GM18858 (cell line): ENCODE results near the gene GAL3ST1.
"Not testable (repeated sequence)": the region's sequence is repeated elsewhere in the genome, so short reads cannot be mapped to it uniquely, and the experiment has no call there.

ENCODE experiments used
- ATAC-seq: cut with Tn5 transposase; IDR thresholded peaks from one replicate; pipeline ENCODE4 v1.9.1; 2021; ENCODE audit not compliant: unreplicated experiment

GAL3ST1 gene

GRCh38 chr22:30574095-30574981, at the start of gene GAL3ST1:
GAL3ST1 (minus strand) TSS chr22:30574665; CDS start chr22:30557392, 17,273 bp downstream.
- ATAC-seq, result no peak

DNA sequence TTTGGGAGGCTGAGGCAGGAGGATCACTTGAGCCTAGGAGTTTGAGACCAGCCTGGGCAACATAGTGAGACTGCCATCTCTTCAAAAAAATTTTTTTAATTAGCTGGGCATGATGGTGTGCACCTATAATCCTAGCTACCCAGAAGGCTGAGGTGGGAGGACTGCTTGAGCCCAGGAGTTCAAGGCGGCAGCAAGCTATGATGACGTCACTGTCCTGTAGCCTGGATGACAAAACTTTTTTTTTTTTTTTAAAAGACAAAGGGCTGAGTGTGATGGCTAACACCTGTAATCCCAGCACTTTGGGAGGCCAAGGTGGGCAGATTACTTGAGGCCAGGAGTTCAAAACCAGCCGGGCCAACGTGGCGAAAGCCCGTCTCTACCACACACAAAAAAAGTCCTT, 45.4 kb upstream of the GAL3ST1 start:
- ATAC-seq, result not testable (repeated sequence)

GRCh38 chr22:30617819-30618218, 43.4 kb upstream of the GAL3ST1 start:
- ATAC-seq, result no peak

- no peak for ATAC-seq
Observed at GRCh38 chr22:30615543-30615954, 41.1 kb upstream of the GAL3ST1 start.

DNA sequence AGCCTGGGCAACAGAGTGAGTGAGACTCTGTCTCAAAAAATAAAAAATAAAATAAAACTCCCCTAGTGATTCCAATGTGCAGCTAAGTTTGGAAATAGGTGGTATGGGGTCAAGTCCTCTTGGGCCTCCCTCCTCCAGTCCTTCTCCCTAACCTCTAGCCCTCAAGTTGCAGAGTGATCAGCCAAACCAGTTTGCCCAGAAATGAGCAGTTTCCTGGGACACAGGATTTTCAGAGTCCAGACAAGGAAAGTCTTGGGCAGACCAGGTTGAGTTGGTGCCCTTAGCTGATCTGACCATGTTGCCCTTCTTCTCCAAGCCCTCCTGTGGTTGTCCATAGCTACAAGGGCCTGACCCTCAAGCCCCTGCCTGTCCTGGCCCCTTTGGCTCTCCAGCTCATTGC, 40.4 kb upstream of the GAL3ST1 start:
- ATAC-seq, result no peak

- no peak for ATAC-seq
Observed at GRCh38 chr22:30614268-30614667, 39.8 kb upstream of the GAL3ST1 start.

- no peak for ATAC-seq
Observed at GRCh38 chr22:30612789-30613188, 38.3 kb upstream of the GAL3ST1 start.

GRCh38 chr22:30611197-30611596, 36.7 kb upstream of the GAL3ST1 start:
- ATAC-seq, result no peak

DNA sequence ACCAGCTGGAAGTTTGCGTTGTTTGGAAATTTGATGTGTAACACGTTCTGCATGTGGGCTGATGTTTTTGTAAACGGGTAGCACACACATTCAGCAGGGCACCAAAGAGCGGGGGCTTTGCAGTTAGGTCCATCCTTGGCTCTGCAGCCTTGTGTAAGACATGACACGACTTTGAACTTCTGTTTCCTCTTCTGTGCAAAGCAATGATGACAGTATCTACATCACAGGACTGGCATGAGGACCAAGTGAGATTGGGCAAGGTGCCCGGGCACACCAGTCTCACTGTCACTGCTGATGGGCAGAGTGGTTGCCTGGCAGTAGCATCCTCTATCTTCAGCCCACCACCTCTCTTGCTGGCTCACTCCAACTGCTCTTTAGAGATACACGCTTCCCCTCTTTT, 35.8 kb upstream of the GAL3ST1 start:
- no peak for ATAC-seq

GRCh38 chr22:30609260-30610185, 35.1 kb upstream of the GAL3ST1 start:
- no peak for ATAC-seq

- no peak for ATAC-seq
Observed at GRCh38 chr22:30607939-30608338, 33.5 kb upstream of the GAL3ST1 start.

DNA sequence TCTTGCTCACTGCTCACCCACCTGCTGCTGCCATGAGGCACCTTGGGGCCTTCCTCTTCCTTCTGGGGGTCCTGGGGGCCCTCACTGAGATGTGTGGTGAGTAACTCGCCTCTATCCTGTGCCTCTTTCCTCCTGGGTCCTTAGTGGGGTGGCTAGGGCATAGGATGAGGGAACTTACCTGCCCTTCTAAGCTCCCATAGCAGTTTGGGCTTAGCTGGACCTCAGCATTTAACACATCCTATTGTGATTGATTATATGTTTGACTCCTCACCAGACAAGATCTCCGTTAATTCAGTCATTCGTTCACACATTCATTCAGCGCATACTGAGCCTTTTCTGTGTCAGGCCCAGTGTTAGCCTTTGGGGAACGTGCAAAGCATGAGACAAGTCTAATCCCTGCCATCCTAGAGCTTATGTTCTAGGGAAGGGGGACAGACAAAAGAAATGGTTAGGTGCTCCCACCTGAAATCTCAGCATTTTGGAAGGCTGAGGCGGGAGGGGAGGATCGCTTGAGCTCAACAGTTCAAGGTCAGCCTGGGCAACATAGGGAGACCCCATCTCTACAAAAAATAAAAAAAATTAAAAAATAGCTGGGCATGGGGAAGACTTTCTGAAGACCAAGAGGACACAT, 33.0 kb upstream of the GAL3ST1 start:
- ATAC-seq, result no peak

GRCh38 chr22:30606455-30607299, 32.2 kb upstream of the GAL3ST1 start, which contains the start of gene TCN2:
TCN2 (plus strand) TSS chr22:30607174; CDS start chr22:30607332, 158 bp downstream.
- no peak for ATAC-seq

DNA sequence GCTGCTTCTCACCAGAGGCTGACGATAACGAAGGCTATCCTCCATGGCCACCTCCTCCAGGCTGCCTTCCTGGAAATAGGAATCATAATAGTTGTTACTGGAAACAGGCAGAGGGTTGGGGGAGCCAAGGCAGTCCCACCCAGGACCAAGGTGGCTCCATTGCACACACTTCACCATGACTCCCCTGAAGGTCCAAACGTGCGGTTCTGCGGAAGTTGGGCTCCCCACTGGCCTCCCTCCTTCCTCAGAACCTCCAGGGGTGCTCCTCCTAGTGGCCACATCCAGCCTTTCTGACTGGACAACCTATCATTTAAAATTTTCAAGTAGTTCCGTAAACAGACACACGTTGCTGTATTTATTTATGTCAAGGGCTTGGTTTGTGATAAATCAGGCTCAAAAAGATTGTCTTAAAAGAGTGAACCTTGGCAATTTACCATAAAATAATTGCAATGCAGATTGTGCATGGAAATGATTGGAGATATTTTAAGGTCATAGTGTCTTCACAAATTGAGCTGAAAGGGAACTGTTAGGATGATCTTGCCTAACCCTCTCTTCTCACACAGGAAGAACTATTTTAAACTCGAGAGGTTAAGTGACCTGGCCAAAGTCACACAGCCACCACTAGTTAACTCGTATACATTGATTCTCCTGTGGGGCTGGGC, 31.1 kb upstream of the GAL3ST1 start:
- ATAC-seq, result no peak

DNA sequence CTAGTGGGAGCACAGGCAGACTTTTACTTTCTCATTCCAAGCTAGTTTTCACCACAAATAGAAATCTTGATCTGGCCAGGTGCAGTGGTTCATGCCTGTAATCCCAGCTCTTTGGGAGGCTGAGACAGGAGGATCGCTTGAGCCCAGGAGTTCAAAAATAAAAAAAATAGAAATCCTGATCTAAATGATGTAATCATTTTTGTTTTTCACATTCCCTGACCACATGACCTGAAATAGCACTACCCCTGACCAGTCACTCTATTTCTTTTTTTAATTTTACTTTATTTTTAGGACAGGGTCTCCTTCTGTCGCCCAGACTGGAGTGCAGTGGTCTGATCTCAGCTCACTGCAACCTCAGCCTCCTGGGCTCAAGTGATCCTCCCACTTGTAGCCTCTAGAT, 30.3 kb upstream of the GAL3ST1 start:
- no peak for ATAC-seq

DNA sequence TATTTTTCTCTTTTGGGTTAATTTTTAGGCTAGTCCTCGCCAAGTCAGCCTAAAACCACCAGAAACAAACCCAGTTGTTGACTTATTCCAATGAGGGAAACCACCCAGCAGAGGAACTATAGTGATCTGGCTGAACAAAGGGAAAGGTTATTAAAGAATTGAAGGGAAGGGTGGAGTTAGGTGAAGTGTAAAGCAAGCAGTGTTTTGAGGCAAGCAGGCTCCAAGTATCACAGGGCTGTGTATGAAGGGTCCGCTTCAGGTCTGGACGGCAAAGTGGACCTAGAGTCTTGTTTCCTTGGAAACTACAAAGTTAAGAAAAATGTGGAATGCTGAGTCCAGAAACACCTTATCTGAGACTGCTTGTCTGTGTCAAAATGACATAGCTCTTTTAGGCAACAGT, 29.3 kb upstream of the GAL3ST1 start:
- ATAC-seq, result no peak

GRCh38 chr22:30602049-30602448, 27.6 kb upstream of the GAL3ST1 start:
- no peak for ATAC-seq

- ATAC-seq, result no peak
Observed at GRCh38 chr22:30601464-30601863, 27.0 kb upstream of the GAL3ST1 start.

GRCh38 chr22:30600921-30601320, 26.5 kb upstream of the GAL3ST1 start:
- no peak for ATAC-seq

GRCh38 chr22:30598986-30599385, 24.5 kb upstream of the GAL3ST1 start:
- ATAC-seq, result no peak
